NCI-H128 (cell line): Measurements from ENCODE around the gene PAN3.
"Not testable (repeated sequence)": the region's sequence is repeated elsewhere in the genome, so short reads cannot be mapped to it uniquely, and the experiment has no call there.

ENCODE experiments used
- DNase-seq: peaks from one replicate; lab custom pipeline; 2025; ENCODE audit not compliant: unreplicated experiment; lab: John Stamatoyannopoulos, UW

The PAN3 gene

GRCh38 chr13:28131646-28132045, 6.7 kb upstream of the PAN3 start:
- DNase-seq = no peak

- DNase-seq = no peak
Observed at GRCh38 chr13:28136916-28137315, 1.4 kb upstream of the PAN3 start.

- DNase-seq = no peak
Observed at GRCh38 chr13:28137596-28137995, 749 bp upstream of the PAN3 start.

GRCh38 chr13:28138756-28139470, 568 bp downstream of the PAN3 start:
- DNase-seq = no peak

- no peak for DNase-seq
Observed at GRCh38 chr13:28140433-28141125, 2.2 kb downstream of the PAN3 start.

GRCh38 chr13:28141542-28141941, 3.2 kb downstream of the PAN3 start:
- not testable (repeated sequence) for DNase-seq

- no peak for DNase-seq
Observed at GRCh38 chr13:28145049-28145448, 6.7 kb downstream of the PAN3 start.

- no peak for DNase-seq
Observed at GRCh38 chr13:28147495-28147894, 9.2 kb downstream of the PAN3 start.

GRCh38 chr13:28159057-28159456, 20.7 kb downstream of the PAN3 start:
- no peak for DNase-seq

- no peak for DNase-seq
Observed at GRCh38 chr13:28161370-28161769, 23.0 kb downstream of the PAN3 start.

- DNase-seq = no peak
Observed at GRCh38 chr13:28163587-28163986, 25.2 kb downstream of the PAN3 start.

- no peak for DNase-seq
Observed at GRCh38 chr13:28166257-28166656, 27.9 kb downstream of the PAN3 start.

GRCh38 chr13:28171266-28171665, 32.9 kb downstream of the PAN3 start:
- DNase-seq = no peak

- no peak for DNase-seq
Observed at GRCh38 chr13:28172947-28173346, 34.6 kb downstream of the PAN3 start.

GRCh38 chr13:28173793-28174192, 35.4 kb downstream of the PAN3 start:
- DNase-seq = no peak

GRCh38 chr13:28177327-28177726, 39.0 kb downstream of the PAN3 start:
- DNase-seq = no peak

GRCh38 chr13:28177877-28178276, 39.5 kb downstream of the PAN3 start:
- DNase-seq = no peak

- DNase-seq = no peak
Observed at GRCh38 chr13:28179974-28180373, 41.6 kb downstream of the PAN3 start.

GRCh38 chr13:28181413-28181812, 43.1 kb downstream of the PAN3 start:
- DNase-seq = no peak

- no peak for DNase-seq
Observed at GRCh38 chr13:28185256-28185655, 46.9 kb downstream of the PAN3 start.

- no peak for DNase-seq
Observed at GRCh38 chr13:28199089-28199488, 60.7 kb downstream of the PAN3 start.

- no peak for DNase-seq
Observed at GRCh38 chr13:28204043-28204442, 65.7 kb downstream of the PAN3 start.
